Stromal cell of bone marrow (primary cell): Measurements from ENCODE around the gene ETV3L.
A peak's percentile ranks its signal among the peaks of the same experiment; 100 is the strongest.

ENCODE experiments used
- DNase-seq: peaks from one replicate; pipeline ENCODE4 v3.0.0-alpha.2; 2012; ENCODE audit warnings: low read depth

The ETV3L gene

DNA sequence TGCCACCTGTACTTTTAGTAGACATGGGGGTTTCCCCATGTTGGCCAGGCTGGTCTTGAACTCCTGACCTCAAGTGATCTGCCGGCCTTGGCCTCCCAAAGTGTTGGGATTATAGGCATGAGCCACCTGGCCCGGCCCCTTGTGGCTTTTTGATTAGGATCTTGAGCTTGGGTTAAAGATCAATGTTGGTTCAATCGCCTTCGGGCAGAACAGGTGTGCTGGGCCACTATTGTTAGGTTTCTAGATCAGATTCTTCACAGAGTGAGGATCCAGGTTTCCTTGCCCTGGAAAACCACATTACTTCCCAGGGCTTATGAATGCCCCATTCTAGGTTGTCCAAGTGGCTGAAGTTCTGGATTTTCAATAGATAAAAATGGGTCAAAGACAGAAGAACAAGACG, 32.5 kb upstream of the ETV3L start:
- no peak for DNase-seq

DNA sequence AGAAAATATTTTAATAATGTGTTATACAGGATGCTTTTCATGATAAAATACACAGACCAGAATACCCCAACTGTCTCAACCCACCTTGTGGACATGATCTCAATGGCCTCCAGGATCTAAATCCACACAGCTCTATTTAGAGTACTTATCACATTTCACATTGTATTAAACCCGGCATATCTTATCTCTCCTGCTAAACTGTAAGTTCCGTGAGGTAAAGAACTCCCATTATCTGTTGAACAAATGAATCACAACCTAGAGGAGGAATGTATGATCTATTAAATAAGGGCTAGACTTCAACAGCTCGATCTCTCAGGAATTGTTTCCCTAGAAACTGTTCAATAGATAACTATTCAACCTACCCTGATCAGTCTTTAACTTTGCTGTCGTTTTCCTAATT, 31.7 kb upstream of the ETV3L start:
- DNase-seq = no peak

DNA sequence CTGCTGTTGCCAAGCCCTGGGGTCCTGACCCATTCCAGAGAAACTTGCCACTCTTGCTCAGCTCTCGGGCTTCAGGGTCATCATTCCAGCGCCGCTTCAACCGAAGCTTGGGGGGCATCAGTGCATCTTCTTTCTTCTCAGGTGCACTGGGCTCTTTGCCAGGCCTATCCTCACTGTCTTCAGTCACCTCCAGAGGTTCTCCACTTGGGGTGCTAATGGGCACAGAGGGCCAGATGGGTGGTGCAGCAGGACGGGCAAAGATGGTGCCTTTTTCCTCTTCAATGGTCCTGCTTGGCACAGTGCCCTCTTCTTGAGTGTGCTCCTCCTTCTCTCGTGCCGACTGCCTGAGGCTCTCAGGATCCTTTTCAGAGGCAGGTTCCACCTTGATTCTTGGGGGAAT, 25.2 kb upstream of the ETV3L start:
- no peak for DNase-seq

DNA sequence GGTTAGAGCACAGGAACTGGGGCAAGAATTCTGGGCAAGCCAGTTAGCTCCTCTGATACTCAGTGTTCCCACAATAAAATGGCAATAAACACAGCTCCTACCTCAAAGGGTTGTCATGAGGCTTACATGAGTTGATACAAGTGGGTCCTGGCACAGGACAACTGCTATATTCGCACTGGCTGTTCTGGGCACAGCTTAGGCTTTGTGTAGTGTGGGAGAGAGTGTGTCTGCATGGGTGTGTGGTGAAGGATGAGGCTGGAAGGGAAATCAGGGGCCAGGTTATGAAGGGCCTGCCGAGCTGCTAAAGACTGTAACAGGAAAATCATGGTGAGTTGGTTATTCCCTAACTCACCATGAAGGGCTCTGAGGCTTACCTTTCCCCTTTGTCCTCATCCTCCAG, 19.8 kb upstream of the ETV3L start:
- no peak for DNase-seq

- DNase-seq = no peak
Observed at GRCh38 chr1:157119008-157119407, 19.4 kb upstream of the ETV3L start.

DNA sequence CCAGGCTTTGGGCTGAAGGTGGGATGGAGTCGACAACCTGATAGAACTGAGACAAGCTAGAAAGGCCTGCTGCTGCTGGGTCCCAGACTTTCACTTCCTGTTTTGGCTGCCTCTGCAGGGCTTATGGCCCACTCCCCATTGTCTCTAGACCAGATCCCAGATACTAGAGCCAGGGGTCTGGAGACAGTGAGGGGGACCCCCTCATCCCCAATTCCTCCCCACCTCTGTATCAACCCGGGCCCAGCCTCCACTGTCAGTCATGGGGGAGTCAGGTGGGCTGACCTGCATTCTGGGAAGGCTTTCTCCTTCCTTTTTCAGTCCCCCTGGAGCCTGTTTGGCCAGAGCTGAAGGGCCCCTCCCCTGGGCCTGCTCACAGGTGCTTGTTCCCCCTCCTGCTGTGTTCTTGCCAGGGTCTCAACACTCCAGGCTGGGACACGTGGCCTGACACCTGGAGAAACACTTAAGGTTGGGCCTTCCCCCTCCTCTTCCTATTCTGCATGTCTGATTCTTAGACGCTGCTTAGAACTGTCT, 18.0 kb upstream of the ETV3L start:
- no peak for DNase-seq

- DNase-seq = no peak
Observed at GRCh38 chr1:157116737-157117103, 17.1 kb upstream of the ETV3L start.

GRCh38 chr1:157115851-157116736, 16.5 kb upstream of the ETV3L start:
- no peak for DNase-seq

DNA sequence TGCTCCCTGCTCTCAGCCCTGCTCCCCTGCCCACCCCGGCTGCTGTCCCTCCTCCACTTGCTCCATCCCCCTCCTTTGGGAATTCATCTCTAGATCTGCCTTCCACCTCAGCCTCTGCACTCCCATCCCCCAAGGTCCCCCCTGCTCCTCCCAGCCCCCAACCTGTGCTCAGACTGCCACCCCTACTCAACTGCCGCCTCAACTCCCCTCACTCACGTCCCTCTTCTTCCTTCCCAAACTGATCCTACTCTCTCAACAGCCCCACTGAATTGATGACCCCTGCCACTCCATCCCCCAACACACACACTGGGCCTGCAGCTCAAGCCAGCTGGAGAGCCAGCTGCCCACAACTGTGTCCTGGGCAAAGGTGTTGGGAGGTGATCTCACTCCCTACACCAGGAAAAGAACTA, 15.8 kb upstream of the ETV3L start:
- DNase-seq = no peak

GRCh38 chr1:157114183-157115121, 14.8 kb upstream of the ETV3L start:
- no peak for DNase-seq

DNA sequence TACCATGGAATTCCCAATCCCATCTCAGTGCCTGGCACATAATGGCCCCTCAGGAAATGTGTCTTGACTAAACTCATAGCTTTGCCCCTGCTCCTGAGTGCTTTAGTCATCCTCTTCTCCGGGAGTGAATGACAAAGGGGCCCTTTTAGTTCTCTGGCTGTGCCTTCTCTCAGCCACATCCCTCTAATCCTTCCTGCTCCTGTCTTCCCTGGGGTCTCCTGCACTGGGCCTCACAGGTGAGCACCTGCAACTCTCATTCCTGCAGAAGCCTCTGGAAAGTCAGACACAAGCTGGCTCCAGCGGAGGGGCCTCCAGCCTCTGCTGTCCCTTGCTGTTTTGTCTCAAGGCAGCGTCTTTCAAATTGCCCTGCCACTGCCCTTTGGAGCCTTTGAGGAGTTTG, 14.0 kb upstream of the ETV3L start:
- DNase-seq = no peak

DNA sequence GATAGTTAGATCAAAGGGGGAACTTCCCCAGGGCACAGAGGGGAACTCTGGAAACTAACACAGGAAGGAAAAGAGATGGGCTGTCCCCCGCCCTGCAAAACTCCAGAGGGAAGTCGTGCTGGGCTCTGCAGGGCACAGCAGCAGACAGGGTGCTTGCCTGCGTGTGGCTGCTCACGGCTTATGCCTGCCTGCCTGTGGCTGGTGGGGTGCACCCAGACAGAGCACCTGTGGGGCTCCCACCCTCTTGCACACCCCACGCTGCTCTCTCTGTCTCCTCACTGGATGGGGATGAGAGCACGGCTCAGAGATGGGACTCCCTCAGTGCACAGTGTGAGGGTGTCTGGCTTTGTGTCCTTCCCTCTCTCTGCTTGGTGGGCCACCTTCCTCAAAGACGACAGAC, 13.5 kb upstream of the ETV3L start:
- no peak for DNase-seq

DNA sequence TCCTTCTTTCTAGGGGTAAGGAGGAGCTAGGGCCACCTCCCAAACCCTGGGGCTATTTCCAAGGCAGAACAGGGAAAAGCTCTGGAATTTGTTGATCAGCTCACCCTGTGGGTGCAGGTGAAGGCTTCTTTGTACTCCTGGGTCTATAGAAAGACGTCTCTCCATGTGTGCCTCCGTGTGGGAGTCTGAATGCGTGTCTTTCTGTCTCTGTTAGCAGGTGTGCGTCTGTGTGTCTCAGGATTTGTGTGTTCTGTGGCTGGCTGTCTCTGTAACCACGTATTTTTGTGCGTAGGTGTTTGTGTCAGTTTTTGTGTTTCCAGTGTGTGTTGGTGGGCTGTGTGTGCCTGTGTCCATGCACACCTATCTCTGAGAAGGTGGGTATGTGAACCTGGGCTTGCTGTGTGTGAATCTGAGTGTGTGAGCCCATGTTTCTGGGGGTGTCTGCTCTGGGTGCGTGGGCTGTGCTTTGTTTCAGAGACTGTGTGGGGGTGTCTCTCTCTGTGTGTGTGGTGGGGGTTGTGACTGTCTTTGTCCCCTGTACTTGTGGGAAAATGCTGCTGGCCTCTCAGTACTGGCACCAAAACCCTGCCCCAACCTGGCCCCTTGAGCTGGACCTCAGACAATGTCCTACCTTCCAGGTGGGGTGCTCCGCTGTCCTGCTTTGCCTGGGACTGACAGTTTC, 12.7 kb upstream of the ETV3L start:
- DNase-seq = no peak

- no peak for DNase-seq
Observed at GRCh38 chr1:157111396-157112165, 12.0 kb upstream of the ETV3L start.

DNA sequence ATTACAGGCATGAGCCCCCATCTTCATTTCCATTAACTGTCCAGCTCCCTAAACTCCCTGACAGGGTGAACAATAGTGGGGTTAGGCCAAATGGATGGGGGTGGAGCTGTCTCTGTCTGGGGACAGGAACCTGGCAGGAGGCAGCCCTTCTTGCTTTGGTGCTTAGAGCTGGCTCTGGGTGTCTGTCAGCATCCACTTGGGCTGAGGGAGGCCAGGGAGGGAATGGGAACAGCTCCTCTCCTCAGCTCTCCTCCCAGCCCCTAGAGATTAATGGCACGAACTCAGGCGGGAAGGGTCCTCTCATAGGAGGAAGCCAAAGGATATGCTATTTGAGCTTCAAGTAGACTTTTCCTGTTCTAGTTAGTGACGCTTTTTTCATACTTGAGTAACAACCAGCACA, 11.1 kb upstream of the ETV3L start:
- DNase-seq = no peak

- DNase-seq = no peak
Observed at GRCh38 chr1:157110003-157110402, 10.4 kb upstream of the ETV3L start.

- DNase-seq = no peak
Observed at GRCh38 chr1:157108448-157108847, 8.8 kb upstream of the ETV3L start.

DNA sequence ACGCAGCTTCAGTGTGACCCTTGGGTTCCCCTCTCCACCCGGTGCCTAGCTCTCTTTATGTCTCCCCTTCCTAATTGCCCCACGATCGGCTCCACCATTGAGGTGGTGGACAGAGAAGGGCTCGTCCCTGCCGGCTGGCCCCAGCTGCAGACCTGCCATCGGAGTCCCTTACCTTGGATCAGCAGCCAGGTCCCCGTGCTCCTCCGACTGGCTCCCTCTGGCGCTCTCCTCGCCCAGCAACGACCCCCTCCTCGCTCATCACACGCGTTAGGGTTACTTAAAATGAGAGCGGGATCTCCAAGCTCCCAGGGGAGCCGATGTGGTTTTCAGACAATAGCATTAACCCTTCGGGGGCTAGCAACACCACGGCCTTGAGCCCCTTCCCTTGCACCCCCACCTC, 8.1 kb upstream of the ETV3L start:
- no peak for DNase-seq

DNA sequence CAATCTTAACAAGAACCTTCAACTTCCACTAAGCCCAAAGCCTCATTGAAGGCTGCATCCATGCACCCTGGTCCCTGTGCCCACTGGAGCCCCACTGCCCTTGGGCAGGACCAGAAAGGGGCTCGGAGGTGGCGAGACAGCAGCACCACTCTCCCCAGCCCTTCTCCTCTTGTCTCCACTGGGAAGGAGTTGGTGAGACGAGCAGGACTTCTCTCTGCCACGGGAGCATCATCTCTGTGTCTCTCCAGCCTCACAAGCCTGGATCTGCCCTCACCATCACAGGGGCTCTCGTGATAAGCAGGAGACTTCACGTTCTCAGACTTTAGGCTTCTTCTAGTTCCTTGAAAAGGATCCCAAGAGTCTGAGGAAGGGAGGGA, 7.2 kb upstream of the ETV3L start:
- no peak for DNase-seq

GRCh38 chr1:157105988-157106812, 6.6 kb upstream of the ETV3L start:
- peak; percentile 77 for DNase-seq
